Mammary epithelial cell (primary cell): Measurements from ENCODE around the gene CPA4.

Experiments
- EZH2 ChIP-seq: IDR thresholded peaks from 2 replicates; pipeline ENCODE4 v1.6.1; 2012; ENCODE audit warnings: low read length, inconsistent platforms, borderline replicate concordance
- TF ChIP-seq, protein P1 (sequence below), 2 donors: IDR thresholded peaks in 1 of 2; conservative IDR thresholded peaks in 1 of 2; 2 replicates each; pipeline ENCODE4 v1.5.1; 2011 to 2012; ENCODE audit warnings: inconsistent platforms in 2 of 2, low read length in 2 of 2, mild to moderate bottlenecking in 2 of 2, control low read depth in 1 of 2, low read depth in 1 of 2; ENCODE audit not compliant: insufficient read depth in 1 of 2; ENCODE audit errors: extremely low read depth in 1 of 2

DNA sequence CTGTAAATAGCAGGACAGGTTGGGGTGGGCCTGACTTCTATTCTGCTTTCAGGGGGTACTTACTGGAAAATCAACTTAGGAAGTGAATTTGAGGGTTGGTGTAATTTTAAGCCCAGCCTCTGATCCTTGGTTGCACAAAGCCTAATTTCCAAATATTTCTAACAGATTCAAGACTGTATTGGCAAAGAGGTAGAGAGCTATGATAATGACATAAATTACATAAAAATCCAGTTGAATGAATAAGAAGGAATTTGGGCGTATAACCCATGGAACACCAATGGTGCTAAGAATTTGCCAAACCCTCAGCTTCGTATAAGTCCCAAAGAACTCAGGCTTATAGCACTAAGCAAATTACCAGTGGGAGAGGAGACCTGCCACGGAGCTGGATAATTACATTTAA is 11.9 kb downstream of the CPA4 start:
- no peak for TF ChIP-seq EZH2
- TF ChIP-seq, protein P1, sequence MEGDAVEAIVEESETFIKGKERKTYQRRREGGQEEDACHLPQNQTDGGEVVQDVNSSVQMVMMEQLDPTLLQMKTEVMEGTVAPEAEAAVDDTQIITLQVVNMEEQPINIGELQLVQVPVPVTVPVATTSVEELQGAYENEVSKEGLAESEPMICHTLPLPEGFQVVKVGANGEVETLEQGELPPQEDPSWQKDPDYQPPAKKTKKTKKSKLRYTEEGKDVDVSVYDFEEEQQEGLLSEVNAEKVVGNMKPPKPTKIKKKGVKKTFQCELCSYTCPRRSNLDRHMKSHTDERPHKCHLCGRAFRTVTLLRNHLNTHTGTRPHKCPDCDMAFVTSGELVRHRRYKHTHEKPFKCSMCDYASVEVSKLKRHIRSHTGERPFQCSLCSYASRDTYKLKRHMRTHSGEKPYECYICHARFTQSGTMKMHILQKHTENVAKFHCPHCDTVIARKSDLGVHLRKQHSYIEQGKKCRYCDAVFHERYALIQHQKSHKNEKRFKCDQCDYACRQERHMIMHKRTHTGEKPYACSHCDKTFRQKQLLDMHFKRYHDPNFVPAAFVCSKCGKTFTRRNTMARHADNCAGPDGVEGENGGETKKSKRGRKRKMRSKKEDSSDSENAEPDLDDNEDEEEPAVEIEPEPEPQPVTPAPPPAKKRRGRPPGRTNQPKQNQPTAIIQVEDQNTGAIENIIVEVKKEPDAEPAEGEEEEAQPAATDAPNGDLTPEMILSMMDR (conservative IDR thresholded peaks at IDR 0.05 in 1 of 2, IDR thresholded peaks at IDR 0.05 in 1 of 2; ENCODE audit: extremely low read depth in 1 of 2, insufficient read depth in 1 of 2, low read depth in 1 of 2, low read length in 2 of 2), result no peak
